DMS79 (cell line): ENCODE measurements around the gene FUBP3.
A peak's percentile ranks its signal among the peaks of the same experiment; 100 is the strongest.

Experiments used
- DNase-seq: peaks from one replicate; lab custom pipeline; 2025; lab: John Stamatoyannopoulos, UW

Gene FUBP3

GRCh38 chr9:130662099-130662969, 83.0 kb downstream of the FUBP3 start:
- DNase-seq: no peak

- DNase-seq: no peak
Measured at GRCh38 chr9:130662970-130663257, 83.5 kb downstream of the FUBP3 start.

GRCh38 chr9:130663258-130663976, 84.0 kb downstream of the FUBP3 start:
- DNase-seq: no peak

- no peak for DNase-seq
Measured at GRCh38 chr9:130663977-130664250, 84.5 kb downstream of the FUBP3 start.

GRCh38 chr9:130664251-130665028, 85.1 kb downstream of the FUBP3 start, which contains the start of gene PRDM12:
Gene PRDM12 (plus strand): TSS chr9:130664594. CDS start chr9:130664654, 60 bp downstream.
- no peak for DNase-seq

- no peak for DNase-seq
Measured at GRCh38 chr9:130665029-130665430, 85.7 kb downstream of the FUBP3 start.

- DNase-seq: no peak
Measured at GRCh38 chr9:130665431-130666392, 86.3 kb downstream of the FUBP3 start.

- no peak for DNase-seq
Measured at GRCh38 chr9:130666393-130667119, 87.2 kb downstream of the FUBP3 start.

GRCh38 chr9:130667120-130667435, 87.7 kb downstream of the FUBP3 start:
- no peak for DNase-seq

GRCh38 chr9:130668196-130668595, 88.8 kb downstream of the FUBP3 start:
- no peak for DNase-seq

GRCh38 chr9:130668659-130669058, 89.3 kb downstream of the FUBP3 start:
- DNase-seq: no peak

- DNase-seq: no peak
Measured at GRCh38 chr9:130669965-130670364, 90.6 kb downstream of the FUBP3 start.

- DNase-seq: no peak
Measured at GRCh38 chr9:130670644-130671043, 91.3 kb downstream of the FUBP3 start.

- DNase-seq: no peak
Measured at GRCh38 chr9:130672466-130672865, 93.1 kb downstream of the FUBP3 start.

GRCh38 chr9:130672933-130673615, 93.7 kb downstream of the FUBP3 start:
- DNase-seq: no peak

- peak; percentile 26 for DNase-seq
Measured at GRCh38 chr9:130675396-130675795, 96.0 kb downstream of the FUBP3 start.

- DNase-seq: no peak
Measured at GRCh38 chr9:130677252-130677651, 97.9 kb downstream of the FUBP3 start.

GRCh38 chr9:130680836-130681768, 101.7 kb downstream of the FUBP3 start:
- DNase-seq: peak; percentile 64

- no peak for DNase-seq
Measured at GRCh38 chr9:130681769-130682420, 102.5 kb downstream of the FUBP3 start.
